Endothelial cell (in vitro differentiated cells): ENCODE data around the gene TBX19. TPM values are rescaled to one million over a fixed set of nuclear protein-coding genes. Genes with fewer than 3 reads are reported as not detected.

Experiments
- DNase-seq: peaks from one replicate; pipeline ENCODE4 v3.0.0; 2021; ENCODE audit warnings: low spot score
- H3K27ac Mint-ChIP-seq: one replicate; pipeline ENCODE4 v1.8.0; 2021; ENCODE audit warnings: mixed read lengths, inconsistent platforms; ENCODE audit not compliant: unreplicated experiment
- H3K27me3 Mint-ChIP-seq: one replicate; pipeline ENCODE4 v1.8.0; 2021; ENCODE audit warnings: mild to moderate bottlenecking, moderate library complexity, mixed read lengths, inconsistent platforms; ENCODE audit not compliant: unreplicated experiment
- H3K36me3 Mint-ChIP-seq: one replicate; pipeline ENCODE4 v1.8.0; 2021; ENCODE audit warnings: mild to moderate bottlenecking, low read depth, mixed read lengths, inconsistent platforms; ENCODE audit not compliant: unreplicated experiment
- H3K4me1 Mint-ChIP-seq: one replicate; pipeline ENCODE4 v1.8.0; 2021; ENCODE audit warnings: mild to moderate bottlenecking, mixed read lengths, inconsistent platforms; ENCODE audit not compliant: unreplicated experiment
- H3K4me3 Mint-ChIP-seq: one replicate; pipeline ENCODE4 v1.8.0; 2021; ENCODE audit warnings: mild to moderate bottlenecking, mixed read lengths, inconsistent platforms; ENCODE audit not compliant: unreplicated experiment
- H3K9me3 Mint-ChIP-seq: one replicate; pipeline ENCODE4 v1.8.0; 2021; ENCODE audit warnings: mixed read lengths, inconsistent platforms; ENCODE audit not compliant: unreplicated experiment
- total RNA-seq: library from RNA; stranded (reverse); fragmentation: NEBNext Ultra II Directional; extraction: Animal tissue kit (Norgen Biotek cat#: 25700); gene quantifications from one replicate; pipeline ENCODE4 v1.2.1, GENCODE V29; 2021; ENCODE audit not compliant: unreplicated experiment
- TF ChIP-seq, protein P1 (sequence below): fragments of 200-600 bp; sonication (generic); IDR thresholded peaks from one replicate; pipeline ENCODE4 v1.5.0; 2021; ENCODE audit warnings: antibody characterized with exemption; ENCODE audit not compliant: unreplicated experiment

Gene TBX19
- total RNA-seq, 1 donor from 2014 or later: 1.1 TPM

DNA sequence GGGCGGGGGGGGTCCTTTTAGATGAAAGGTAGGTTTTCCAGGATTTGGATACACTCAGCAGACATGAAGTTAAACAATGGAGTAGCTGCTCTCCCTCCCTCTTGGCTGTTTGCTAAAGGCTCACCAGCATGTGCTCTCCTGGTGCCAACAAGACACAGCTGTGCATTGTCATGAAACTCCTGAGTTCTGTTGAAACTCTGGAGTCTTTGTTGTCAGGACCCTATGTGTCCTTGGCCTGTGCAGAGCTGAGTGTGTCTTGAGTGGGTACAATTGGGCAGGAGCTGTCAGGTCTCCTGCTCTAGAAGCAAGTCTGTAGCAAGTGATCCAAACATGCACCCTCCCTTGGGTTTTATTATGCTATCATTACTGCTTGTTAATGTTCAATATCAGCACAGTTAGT, 12.7 kb downstream of the TBX19 start:
- Mint-ChIP-seq H3K4me1 (no peaks in the 10 kb centered on the region), H3K27me3 (peaks cover 1% of the 10 kb centered on the region), H3K9me3 (no peaks in the 10 kb centered on the region), H3K4me3 (no peak overlapping the region), H3K36me3 (no peaks in the 10 kb centered on the region), H3K27ac (no peak overlapping the region)
- DNase-seq: no peak
- TF ChIP-seq, protein P1, sequence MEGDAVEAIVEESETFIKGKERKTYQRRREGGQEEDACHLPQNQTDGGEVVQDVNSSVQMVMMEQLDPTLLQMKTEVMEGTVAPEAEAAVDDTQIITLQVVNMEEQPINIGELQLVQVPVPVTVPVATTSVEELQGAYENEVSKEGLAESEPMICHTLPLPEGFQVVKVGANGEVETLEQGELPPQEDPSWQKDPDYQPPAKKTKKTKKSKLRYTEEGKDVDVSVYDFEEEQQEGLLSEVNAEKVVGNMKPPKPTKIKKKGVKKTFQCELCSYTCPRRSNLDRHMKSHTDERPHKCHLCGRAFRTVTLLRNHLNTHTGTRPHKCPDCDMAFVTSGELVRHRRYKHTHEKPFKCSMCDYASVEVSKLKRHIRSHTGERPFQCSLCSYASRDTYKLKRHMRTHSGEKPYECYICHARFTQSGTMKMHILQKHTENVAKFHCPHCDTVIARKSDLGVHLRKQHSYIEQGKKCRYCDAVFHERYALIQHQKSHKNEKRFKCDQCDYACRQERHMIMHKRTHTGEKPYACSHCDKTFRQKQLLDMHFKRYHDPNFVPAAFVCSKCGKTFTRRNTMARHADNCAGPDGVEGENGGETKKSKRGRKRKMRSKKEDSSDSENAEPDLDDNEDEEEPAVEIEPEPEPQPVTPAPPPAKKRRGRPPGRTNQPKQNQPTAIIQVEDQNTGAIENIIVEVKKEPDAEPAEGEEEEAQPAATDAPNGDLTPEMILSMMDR: no peak

DNA sequence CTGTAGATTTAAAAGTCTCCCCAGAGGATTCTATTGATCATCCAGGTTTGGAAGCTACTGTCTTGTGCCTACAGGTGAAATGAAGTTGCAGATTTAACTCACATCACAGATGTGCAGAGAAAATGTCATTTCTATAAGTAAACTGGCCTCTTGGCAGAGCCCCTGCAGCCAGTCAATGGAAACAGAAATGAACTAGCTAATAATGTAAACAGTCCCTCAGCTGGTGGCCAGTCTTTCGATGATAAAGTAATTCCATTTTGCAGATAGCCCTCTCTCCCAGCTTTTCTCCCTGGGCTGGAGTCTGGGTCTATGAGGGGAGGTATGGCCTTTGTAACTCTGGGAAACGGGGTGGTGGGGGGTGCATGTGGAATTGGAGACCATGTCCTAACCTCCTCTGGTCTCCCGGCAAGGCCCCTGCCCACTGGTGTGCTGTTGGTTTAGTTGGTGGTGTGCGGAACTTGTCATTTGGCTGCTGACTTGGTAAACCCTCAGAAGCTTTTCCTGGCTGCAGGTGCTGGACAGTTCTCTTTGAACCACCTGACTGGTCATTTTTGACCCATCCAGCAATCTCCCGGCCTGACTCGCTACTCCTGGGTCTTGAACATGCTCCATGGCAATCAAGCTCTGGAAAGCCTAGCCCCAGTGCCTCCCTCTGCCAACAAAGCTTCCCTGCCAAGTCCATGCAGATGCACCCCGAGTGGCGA, 14.9 kb downstream of the TBX19 start:
- Mint-ChIP-seq H3K4me1 (no peaks in the 10 kb centered on the region), H3K9me3 (no peaks in the 10 kb centered on the region), H3K4me3 (no peak overlapping the region), H3K27me3 (no peaks in the 10 kb centered on the region), H3K27ac (no peak overlapping the region), H3K36me3 (no peaks in the 10 kb centered on the region)
- TF ChIP-seq, protein P1: no peak
- no peak for DNase-seq

DNA sequence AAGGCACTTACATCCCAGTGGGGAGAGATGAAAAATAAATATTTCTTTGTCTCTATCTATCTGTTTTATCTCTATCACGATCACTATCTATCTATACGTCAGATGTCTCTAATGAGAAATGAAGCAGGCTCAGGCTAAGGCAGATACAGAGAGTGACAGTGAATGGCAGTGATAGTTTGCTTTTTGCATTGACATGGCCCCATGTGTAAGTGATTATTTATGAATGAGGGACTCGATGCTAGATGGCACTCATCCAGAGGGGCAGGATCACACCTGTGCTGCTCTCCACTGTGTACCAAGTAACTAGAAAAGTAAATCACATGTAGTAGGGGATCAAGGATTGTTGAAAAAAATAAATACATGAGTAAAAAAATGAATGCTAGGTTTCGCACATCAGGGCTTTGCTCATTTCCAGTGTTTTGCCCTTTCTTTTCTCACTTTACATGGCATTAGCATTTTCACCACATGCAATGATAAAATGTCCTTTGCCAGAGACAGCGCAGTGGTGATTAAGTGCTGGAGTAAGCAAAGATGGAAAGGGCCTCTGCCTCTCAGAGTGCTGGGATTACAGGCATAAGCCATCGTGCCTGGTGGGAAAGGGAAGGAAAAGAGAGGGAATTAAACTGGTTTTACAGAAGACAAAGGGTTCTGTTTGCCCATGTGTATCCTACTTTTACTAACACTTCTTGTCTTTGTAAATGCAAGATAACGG, 16.5 kb downstream of the TBX19 start:
- no peaks in the 10 kb centered on the region for H3K4me1 Mint-ChIP-seq
- no peak for DNase-seq
- H3K9me3 Mint-ChIP-seq: no peaks in the 10 kb centered on the region
- H3K36me3 Mint-ChIP-seq: no peaks in the 10 kb centered on the region
- no peak overlapping the region for H3K27ac Mint-ChIP-seq
- no peak overlapping the region for H3K4me3 Mint-ChIP-seq
- TF ChIP-seq, protein P1: no peak
- no peaks in the 10 kb centered on the region for H3K27me3 Mint-ChIP-seq

DNA sequence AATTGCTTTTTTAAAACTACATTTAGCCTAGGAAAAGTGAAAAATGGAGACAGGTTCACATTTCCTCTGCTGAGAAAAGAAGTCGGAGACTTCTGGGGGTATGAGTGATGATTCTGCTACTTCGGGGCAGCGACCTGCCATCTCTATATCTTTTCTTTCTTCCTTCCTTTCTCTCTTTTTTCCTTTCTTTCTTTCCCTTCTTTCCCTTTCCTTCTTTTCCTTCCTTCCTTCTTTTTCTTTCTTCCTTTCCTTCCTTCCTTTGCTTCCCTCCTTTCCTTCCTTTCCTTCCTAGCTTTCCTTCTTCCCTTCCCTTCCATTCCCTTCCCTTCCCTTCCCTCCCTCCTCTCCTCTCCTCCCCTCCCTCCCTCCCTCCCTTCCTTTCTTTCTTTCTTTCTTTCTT, 17.8 kb downstream of the TBX19 start:
- no peaks in the 10 kb centered on the region for H3K4me1 Mint-ChIP-seq
- no peak overlapping the region for H3K4me3 Mint-ChIP-seq
- H3K27ac Mint-ChIP-seq: no peak overlapping the region
- no peaks in the 10 kb centered on the region for H3K27me3 Mint-ChIP-seq
- TF ChIP-seq, protein P1: no peak
- no peak for DNase-seq
- H3K9me3 Mint-ChIP-seq: no peaks in the 10 kb centered on the region
- H3K36me3 Mint-ChIP-seq: no peaks in the 10 kb centered on the region

DNA sequence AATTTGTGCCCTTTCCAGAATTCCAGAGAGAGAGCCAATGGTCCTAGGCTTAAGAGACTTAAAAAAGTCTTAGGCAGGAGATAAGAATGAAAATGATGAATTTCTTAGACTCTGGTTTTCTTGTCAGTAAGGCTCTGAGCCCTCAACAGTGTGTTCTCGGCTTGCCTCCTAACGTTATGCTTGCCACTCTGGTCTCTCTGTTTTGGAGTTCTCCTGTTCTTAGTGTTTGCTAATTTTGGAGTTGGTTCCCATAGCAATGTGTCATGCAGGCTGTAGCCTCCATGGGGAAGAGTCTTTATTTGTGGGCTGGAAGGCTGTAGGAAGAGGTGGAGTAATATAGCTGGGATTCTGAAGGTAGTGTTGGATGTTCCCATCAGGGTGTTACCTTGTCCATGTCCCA, 19.9 kb downstream of the TBX19 start:
- TF ChIP-seq, protein P1: no peak
- Mint-ChIP-seq H3K4me1 (no peaks in the 10 kb centered on the region), H3K9me3 (no peaks in the 10 kb centered on the region), H3K4me3 (no peak overlapping the region), H3K27ac (no peak overlapping the region), H3K27me3 (no peaks in the 10 kb centered on the region), H3K36me3 (no peaks in the 10 kb centered on the region)
- DNase-seq: no peak
